Astrocyte (in vitro differentiated cells and primary cell): ENCODE results near the gene MYH11.

Source experiments
- EZH2 ChIP-seq: IDR thresholded peaks from 2 replicates; pipeline ENCODE4 v1.6.1; 2012; ENCODE audit warnings: mild to moderate bottlenecking, low read length, inconsistent platforms; ENCODE audit not compliant: insufficient read depth
- TF ChIP-seq, protein P1 (sequence below): IDR thresholded peaks from 2 replicates; pipeline ENCODE4 v1.5.1; 2011; ENCODE audit warnings: low read depth, mild to moderate bottlenecking, inconsistent platforms, low read length, moderate library complexity; ENCODE audit not compliant: insufficient read depth

DNA sequence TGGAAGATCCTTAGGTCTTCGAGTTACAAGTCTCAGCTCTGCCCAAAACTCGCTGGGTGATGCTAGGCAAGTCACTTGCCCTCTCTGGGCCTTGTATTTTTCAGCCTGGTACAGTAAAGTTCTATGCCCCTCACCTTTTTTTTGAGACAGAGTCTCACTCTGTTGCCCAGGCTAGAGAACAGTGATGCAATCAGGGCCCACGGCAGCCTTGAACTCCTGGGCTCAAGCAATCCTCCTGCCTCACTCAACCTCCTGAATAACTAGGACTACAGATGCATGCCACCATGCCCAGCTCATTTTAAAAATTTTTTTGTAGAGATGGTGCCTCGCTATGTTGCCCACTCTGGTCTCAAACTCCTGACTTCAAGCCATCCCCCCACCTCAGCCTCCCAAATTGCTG lies 3.8 kb downstream of the MYH11 start:
- TF ChIP-seq, protein P1, sequence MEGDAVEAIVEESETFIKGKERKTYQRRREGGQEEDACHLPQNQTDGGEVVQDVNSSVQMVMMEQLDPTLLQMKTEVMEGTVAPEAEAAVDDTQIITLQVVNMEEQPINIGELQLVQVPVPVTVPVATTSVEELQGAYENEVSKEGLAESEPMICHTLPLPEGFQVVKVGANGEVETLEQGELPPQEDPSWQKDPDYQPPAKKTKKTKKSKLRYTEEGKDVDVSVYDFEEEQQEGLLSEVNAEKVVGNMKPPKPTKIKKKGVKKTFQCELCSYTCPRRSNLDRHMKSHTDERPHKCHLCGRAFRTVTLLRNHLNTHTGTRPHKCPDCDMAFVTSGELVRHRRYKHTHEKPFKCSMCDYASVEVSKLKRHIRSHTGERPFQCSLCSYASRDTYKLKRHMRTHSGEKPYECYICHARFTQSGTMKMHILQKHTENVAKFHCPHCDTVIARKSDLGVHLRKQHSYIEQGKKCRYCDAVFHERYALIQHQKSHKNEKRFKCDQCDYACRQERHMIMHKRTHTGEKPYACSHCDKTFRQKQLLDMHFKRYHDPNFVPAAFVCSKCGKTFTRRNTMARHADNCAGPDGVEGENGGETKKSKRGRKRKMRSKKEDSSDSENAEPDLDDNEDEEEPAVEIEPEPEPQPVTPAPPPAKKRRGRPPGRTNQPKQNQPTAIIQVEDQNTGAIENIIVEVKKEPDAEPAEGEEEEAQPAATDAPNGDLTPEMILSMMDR: no peak
- no peak for TF ChIP-seq EZH2
